GM19397 (cell line): Measurements from ENCODE around the gene SS18.
"Not testable (repeated sequence)": the region's sequence is repeated elsewhere in the genome, so short reads cannot be mapped to it uniquely, and the experiment has no call there.

Source experiments
- ATAC-seq: cut with Tn5 transposase; IDR thresholded peaks from one replicate; pipeline ENCODE4 v1.9.1; 2021; ENCODE audit warnings: mild to moderate bottlenecking, moderate library complexity; ENCODE audit not compliant: unreplicated experiment

SS18 gene

GRCh38 chr18:26090130-26091046 is at the start of gene SS18:
SS18 (minus strand) TSS chr18:26090613; CDS start chr18:26090569, 44 bp downstream.
- ATAC-seq = peak; percentile 79

- no peak for ATAC-seq
These were observed 45.1 kb upstream of the SS18 start for GRCh38 chr18:26135548-26135947.

GRCh38 chr18:26134107-26134506 is 43.7 kb upstream of the SS18 start:
- ATAC-seq = no peak

- no peak for ATAC-seq
These were observed 43.2 kb upstream of the SS18 start, which contains the start of gene PSMA8 for GRCh38 chr18:26133652-26134051. PSMA8 (plus strand) TSS chr18:26133869; CDS start chr18:26133966, 97 bp downstream.

DNA sequence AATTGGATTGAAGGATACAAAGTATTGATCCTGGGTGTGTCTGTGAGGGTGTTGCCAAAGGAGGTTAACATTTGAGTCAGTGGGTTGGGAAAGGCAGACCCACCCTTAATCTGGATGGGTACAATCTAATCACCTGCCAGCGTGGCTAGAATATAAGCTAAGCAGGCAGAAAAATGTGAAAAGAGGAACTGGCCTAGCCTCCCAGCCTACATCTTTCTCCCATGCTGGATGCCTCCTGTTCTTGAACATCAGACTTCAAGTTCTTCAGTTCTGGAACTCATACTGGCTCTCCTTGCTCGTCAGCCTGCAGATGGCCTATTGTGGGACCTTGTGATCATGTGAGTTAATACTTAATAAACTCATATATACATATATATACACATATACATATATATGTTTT is 37.8 kb upstream of the SS18 start:
- ATAC-seq = not testable (repeated sequence)

DNA sequence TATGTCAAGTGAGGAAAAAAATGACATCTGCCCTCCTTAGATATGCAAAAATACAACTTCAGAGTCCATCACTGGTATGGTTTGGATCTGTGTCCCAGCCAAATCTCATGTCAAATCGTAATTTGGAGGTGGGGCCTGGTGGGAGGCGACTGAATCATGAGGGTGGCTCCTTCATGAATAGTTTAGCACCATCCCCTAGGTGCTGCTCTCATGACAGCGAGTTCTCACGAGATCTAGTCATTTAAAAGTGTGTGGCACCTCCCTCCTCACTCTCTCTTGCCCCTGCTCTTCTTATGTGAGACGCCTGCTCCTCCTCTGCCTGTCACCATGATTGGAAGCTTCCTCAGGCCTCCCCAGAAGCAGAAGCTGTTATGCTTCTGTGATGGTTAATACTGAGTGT is 37.4 kb upstream of the SS18 start:
- no peak for ATAC-seq

GRCh38 chr18:26121994-26122393 is 31.6 kb upstream of the SS18 start:
- ATAC-seq = not testable (repeated sequence)

DNA sequence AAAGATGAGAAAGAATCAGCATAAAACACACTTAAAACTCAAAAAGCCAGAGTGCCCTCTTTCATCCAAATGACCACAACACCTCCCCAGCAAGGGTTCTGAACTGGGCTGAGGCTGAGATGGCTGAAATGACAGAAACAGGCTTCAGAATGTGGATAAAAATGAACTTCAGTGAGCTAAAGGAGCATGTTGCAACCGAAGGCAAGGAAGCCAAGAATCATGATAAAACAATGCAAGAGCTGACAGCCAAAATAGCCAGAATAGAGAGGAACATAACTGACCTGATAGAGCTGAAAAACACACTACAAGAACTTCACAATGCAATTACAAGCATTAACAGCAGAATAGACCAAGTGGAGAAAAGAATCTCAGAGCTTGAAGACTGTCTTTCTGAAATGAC is 31.1 kb upstream of the SS18 start:
- no peak for ATAC-seq

DNA sequence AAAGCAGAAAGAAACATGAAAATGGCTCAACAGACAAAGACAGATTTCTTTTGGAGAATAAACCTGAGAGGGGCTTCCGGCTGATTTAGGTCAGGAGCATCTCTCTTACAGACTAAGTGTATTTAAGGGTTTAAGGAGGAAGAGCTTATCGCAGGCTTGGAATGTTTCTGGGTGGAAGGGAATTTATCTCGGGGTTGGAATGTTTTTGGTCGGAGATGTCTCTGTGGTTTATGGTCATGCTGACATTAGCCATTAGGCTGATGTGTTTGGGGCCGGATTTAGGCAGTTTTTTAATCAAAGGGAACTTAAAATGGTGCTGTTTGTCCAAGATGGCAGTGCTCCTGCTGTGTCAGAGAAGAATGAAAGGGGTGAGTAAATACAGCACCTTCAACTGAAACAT is 28.8 kb upstream of the SS18 start:
- no peak for ATAC-seq

- no peak for ATAC-seq
These were observed 13.6 kb upstream of the SS18 start for GRCh38 chr18:26104035-26104434.

- no peak for ATAC-seq
These were observed 13.2 kb upstream of the SS18 start for GRCh38 chr18:26103579-26103978.

DNA sequence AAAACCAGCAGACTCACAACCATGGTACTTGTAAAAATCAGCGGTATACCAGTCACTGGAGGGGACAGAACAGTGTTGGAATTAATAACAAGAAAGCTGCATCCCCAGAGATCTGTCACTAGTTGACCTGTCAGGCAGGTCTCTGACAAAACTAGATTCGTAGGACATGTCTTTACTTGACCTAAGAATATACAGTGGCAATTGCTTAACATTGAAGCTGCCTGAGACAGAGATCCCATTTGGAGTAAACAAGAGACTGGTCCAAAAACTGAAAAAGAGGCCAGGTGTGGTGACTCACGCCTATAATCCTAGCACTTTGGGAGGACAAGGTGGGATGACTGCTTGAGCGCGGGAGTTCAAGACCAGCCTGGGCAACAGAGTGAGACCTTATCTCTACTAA is 7.2 kb upstream of the SS18 start:
- ATAC-seq = no peak

GRCh38 chr18:26096852-26097251 is 6.4 kb upstream of the SS18 start:
- no peak for ATAC-seq

DNA sequence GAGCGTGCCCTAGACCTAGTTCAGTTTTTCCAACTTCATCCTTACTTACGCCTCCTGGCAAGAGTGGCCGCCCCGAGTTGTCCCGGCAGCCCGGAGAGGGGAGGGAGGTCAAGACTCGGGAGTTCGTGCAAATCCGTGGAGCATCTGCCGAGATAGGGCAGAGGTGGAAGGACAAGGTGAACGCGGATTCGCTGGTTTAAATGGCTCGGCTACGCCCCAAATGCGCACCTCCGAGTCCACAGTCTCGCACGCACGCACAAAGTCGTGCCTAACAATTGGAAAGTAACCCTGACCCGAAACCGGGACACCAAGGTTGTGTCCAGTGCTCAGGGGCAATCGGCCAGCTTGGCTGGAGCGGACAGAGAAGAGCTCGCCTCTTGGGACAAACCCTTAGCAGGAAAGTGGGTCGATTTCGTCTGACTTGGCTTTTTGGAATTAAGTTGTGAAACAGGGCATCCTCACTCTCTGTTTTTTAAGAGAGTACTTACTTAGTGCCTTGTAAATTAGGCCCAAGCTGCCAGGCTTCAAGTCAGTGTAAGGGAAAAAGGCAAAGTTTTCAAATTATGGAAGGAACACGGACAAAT is 726 bp upstream of the SS18 start:
- peak; percentile 38 for ATAC-seq

GRCh38 chr18:26089293-26090129 is 902 bp downstream of the SS18 start:
- peak; percentile 0 for ATAC-seq

DNA sequence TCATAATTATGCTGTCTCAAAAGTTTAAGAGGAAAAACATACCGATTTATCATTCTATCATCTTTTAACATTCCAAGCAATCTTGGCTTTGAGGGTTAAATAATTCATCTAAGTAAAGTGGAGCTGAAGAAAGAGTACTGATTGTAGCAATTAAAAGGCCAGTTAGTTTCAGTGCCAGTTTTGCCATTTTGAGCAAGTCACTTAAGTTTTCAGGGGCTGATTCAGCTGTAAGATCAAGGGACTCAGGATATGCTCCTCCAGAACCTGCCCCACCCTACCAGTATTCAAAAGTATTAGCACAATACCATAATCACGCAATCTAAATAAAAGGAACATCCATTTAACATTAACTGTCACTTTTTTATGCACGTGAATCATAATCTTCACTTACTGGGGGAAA is 1.9 kb downstream of the SS18 start:
- ATAC-seq = no peak

DNA sequence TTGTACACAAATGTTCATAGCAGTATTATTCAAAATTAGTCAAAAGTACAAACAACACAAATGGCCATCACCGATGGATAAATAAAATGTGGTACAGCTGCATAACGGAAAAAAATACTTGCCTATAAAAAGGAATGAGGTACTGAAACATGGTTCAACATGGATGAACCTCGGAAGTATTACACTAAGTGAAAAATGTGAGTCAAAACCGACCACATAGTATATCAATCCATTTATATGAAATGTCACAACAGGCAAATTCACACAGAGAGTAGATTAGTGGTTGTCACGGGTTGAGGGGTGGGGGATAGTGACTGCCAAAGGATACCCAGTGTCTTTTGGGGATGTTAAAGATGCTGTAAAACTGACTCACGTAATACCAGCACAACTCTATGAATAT is 3.5 kb downstream of the SS18 start:
- ATAC-seq = no peak

DNA sequence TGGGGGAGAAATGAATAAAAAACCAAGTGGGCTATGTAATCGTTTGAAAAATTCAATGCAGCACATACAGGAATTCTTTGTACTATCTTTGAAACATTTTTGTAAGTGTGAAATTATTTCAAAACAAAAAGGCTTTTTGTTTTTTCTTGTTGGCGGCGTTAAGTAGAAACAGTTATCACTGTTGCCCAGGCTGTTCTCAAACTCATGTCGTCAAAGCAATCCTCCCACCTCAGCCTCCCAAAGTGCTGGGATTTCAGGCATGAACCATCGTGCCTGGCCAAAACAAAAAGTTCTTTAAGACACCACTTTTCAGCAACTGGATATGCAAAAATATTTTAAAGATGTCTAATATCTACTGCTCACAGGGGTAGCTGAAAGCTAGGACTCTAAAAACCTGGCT is 5.4 kb downstream of the SS18 start:
- no peak for ATAC-seq

- ATAC-seq = no peak
These were observed 7.3 kb downstream of the SS18 start for GRCh38 chr18:26083099-26083498.

DNA sequence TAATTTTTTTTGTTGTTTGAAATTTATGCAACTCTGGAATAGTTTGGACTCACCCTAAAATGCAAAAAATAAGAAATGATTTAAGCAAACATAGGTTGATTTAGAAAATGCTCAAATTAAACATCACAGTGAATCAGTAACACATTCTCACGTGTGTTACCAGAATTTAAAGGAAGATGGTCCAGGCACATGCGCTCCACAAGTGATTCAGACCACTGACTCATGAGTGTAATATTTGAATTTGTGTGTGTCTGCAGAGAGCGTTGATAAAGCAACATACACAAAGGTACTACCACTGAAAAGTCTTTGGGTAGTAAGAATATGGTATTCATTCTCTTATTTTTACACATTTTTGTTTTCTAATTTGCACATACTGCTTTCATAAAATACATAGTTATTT is 7.9 kb downstream of the SS18 start:
- ATAC-seq = no peak

- ATAC-seq = no peak
These were observed 16.2 kb downstream of the SS18 start for GRCh38 chr18:26074246-26074645.
